Large intestine (tissue), 12 donors: Measurements from ENCODE around the gene ACTN1. TPM values are rescaled to one million over a fixed set of nuclear protein-coding genes. Genes with fewer than 3 reads are reported as not detected.
A peak's percentile ranks its signal among the peaks of the same experiment; 100 is the strongest.
"Not testable (repeated sequence)": the region's sequence is repeated elsewhere in the genome, so short reads cannot be mapped to it uniquely, and the experiment has no call there.

ENCODE experiments used
- DNase-seq, 2 donors: peaks; one replicate each; pipeline versions ENCODE4 v3.0.0 to v3.0.0-alpha.2; 2013
- H3K27ac ChIP-seq: one replicate; pipeline ENCODE4 v1.5.1; 2013; ENCODE audit warnings: low read length
- H3K27me3 ChIP-seq: 2 replicates; pipeline ENCODE4 v1.6.1; 2013; ENCODE audit warnings: low read length; ENCODE audit not compliant: control insufficient read depth, insufficient read depth
- H3K36me3 ChIP-seq: 2 replicates; pipeline ENCODE4 v1.6.1; 2013; ENCODE audit warnings: low read length; ENCODE audit not compliant: control insufficient read depth, insufficient read depth
- H3K4me1 ChIP-seq: one replicate; pipeline ENCODE4 v1.6.1; 2013; ENCODE audit warnings: low read length; ENCODE audit not compliant: control insufficient read depth, insufficient read depth
- H3K4me3 ChIP-seq: one replicate; pipeline ENCODE4 v1.5.1; 2013; ENCODE audit warnings: low read length
- H3K9me3 ChIP-seq: one replicate; pipeline ENCODE4 v1.6.1; 2013; ENCODE audit warnings: mild to moderate bottlenecking, low read depth, low read length, moderate library complexity; ENCODE audit not compliant: control insufficient read depth
- WGBS: methylation state at CpG from one replicate; pipeline ENCODE4 v1.1.5; 2013; ENCODE audit warnings: low lambda C conversion rate; ENCODE audit not compliant: insufficient coverage; 5-methylcytosine and 5-hydroxymethylcytosine counted together
- long read RNA-seq, 11 donors: transcript quantifications; one replicate each; lab custom pipeline, GENCODE V29; 2026
- polyA plus RNA-seq: library from polyadenylated mRNA; unstranded; fragments of 120-200 nt; gene quantifications from one replicate; pipeline ENCODE4 v1.2.1, GENCODE V29; 2013

ACTN1 gene
- 120 TPM for polyA plus RNA-seq
- long read RNA-seq, donor 1, full-length matches to known transcripts: 15 of 15 reads
- long read RNA-seq, donor 1, partial matches to known transcripts: 0 of 15 reads
- long read RNA-seq, donor 1, other reads (novel, unspliced or antisense): 0 of 15 reads
- long read RNA-seq, donor 2, transcript ACTN1-211 (2 exons, 2,636 nt): minor isoform, 6 of 32 reads
- long read RNA-seq, donor 2, transcript ACTN1-201 (21 exons, 3,779 nt): major isoform, 13 of 32 reads
- long read RNA-seq, donor 2, transcript ACTN1-204 (21 exons, 3,043 nt): minor isoform, 5 of 32 reads
- long read RNA-seq, donor 2, partial matches to known transcripts: 5 of 32 reads
- long read RNA-seq, donor 2, other reads (novel, unspliced or antisense): 0 of 32 reads
- long read RNA-seq, donor 3: 0 reads
- long read RNA-seq, donor 4, partial matches to known transcripts: 0 of 2 reads
- long read RNA-seq, donor 4, other reads (novel, unspliced or antisense): 0 of 2 reads
- long read RNA-seq, donor 5, transcript ACTN1-201 (21 exons, 3,779 nt): major isoform, 10 of 56 reads
- long read RNA-seq, donor 5, partial matches to known transcripts: 42 of 56 reads
- long read RNA-seq, donor 5, other reads (novel, unspliced or antisense): 0 of 56 reads
- long read RNA-seq, donor 6, transcript ACTN1-201 (21 exons, 3,779 nt): minor isoform, 11 of 47 reads
- long read RNA-seq, donor 6, transcript ACTN1-211 (2 exons, 2,636 nt): major isoform, 14 of 47 reads
- long read RNA-seq, donor 6, transcript ACTN1-204 (21 exons, 3,043 nt): minor isoform, 8 of 47 reads
- long read RNA-seq, donor 6, partial matches to known transcripts: 14 of 47 reads
- long read RNA-seq, donor 6, other reads (novel, unspliced or antisense): 0 of 47 reads
- long read RNA-seq, donor 7, transcript ACTN1-211 (2 exons, 2,636 nt): major isoform, 13 of 31 reads
- long read RNA-seq, donor 7, transcript ACTN1-201 (21 exons, 3,779 nt): minor isoform, 8 of 31 reads
- long read RNA-seq, donor 7, transcript ACTN1-204 (21 exons, 3,043 nt): minor isoform, 9 of 31 reads
- long read RNA-seq, donor 7, partial matches to known transcripts: 0 of 31 reads
- long read RNA-seq, donor 7, other reads (novel, unspliced or antisense): 0 of 31 reads
- long read RNA-seq, donor 8, transcript ACTN1-204 (21 exons, 3,043 nt): minor isoform, 5 of 54 reads
- long read RNA-seq, donor 8, transcript ACTN1-201 (21 exons, 3,779 nt): minor isoform, 11 of 54 reads
- long read RNA-seq, donor 8, transcript ACTN1-211 (2 exons, 2,636 nt): major isoform, 15 of 54 reads
- long read RNA-seq, donor 8, partial matches to known transcripts: 23 of 54 reads
- long read RNA-seq, donor 8, other reads (novel, unspliced or antisense): 0 of 54 reads
- long read RNA-seq, donor 9, full-length matches to known transcripts: 33 of 83 reads
- long read RNA-seq, donor 9, partial matches to known transcripts: 50 of 83 reads
- long read RNA-seq, donor 9, other reads (novel, unspliced or antisense): 0 of 83 reads
- long read RNA-seq, donor 10, full-length matches to known transcripts: 33 of 44 reads
- long read RNA-seq, donor 10, partial matches to known transcripts: 11 of 44 reads
- long read RNA-seq, donor 10, other reads (novel, unspliced or antisense): 0 of 44 reads
- long read RNA-seq, donor 11, transcript ACTN1-204 (21 exons, 3,043 nt): minor isoform, 6 of 71 reads
- long read RNA-seq, donor 11, transcript ACTN1-211 (2 exons, 2,636 nt): minor isoform, 13 of 71 reads
- long read RNA-seq, donor 11, transcript ACTN1-201 (21 exons, 3,779 nt): major isoform, 16 of 71 reads
- long read RNA-seq, donor 11, partial matches to known transcripts: 36 of 71 reads
- long read RNA-seq, donor 11, other reads (novel, unspliced or antisense): 0 of 71 reads

- WGBS: no CpG with 5 or more reads among the region's 68 CpGs
- Histone ChIP-seq H3K27me3 (no peaks in the 10 kb centered on the region), H3K4me3 (peak within 1 kb of the TSS; percentile 96), H3K36me3 (peaks cover 10% of the 10 kb centered on the region), H3K9me3 (no peaks in the 10 kb centered on the region), H3K4me1 (peaks cover 30% of the 10 kb centered on the region), H3K27ac (peak within 1 kb of the TSS; percentile 93)
- peak; percentile 89 to 94 for DNase-seq
Observed at GRCh38 chr14:68979021-68979721, at the start of gene ACTN1. ACTN1 (minus strand) TSS chr14:68979302; CDS start chr14:68979056, 246 bp downstream.

- Histone ChIP-seq H3K4me3 (no peak overlapping the region), H3K9me3 (no peaks in the 10 kb centered on the region), H3K4me1 (no peaks in the 10 kb centered on the region), H3K36me3 (no peaks in the 10 kb centered on the region), H3K27ac (no peak overlapping the region), H3K27me3 (no peaks in the 10 kb centered on the region)
- DNase-seq: no peak
- WGBS: no CpG with 5 or more reads among the region's 1 CpG
Observed at GRCh38 chr14:69027242-69027913, 48.3 kb upstream of the ACTN1 start.

GRCh38 chr14:69023035-69023434, 43.9 kb upstream of the ACTN1 start:
- Histone ChIP-seq H3K4me3 (no peak overlapping the region), H3K9me3 (no peaks in the 10 kb centered on the region), H3K36me3 (no peaks in the 10 kb centered on the region), H3K27me3 (no peaks in the 10 kb centered on the region), H3K4me1 (no peaks in the 10 kb centered on the region), H3K27ac (no peak overlapping the region)
- WGBS: no CpG with 5 or more reads among the region's 4 CpGs
- DNase-seq: no peak

GRCh38 chr14:69022093-69022492, 43.0 kb upstream of the ACTN1 start:
- H3K27ac ChIP-seq, H3K27me3 ChIP-seq, H3K9me3 ChIP-seq, H3K36me3 ChIP-seq, DNase-seq, H3K4me3 ChIP-seq, H3K4me1 ChIP-seq: not testable (repeated sequence)
- WGBS: 100% methylated on average over 1 of the region's 8 CpGs

GRCh38 chr14:69017706-69018105, 38.6 kb upstream of the ACTN1 start:
- no peak overlapping the region for H3K4me3 ChIP-seq
- no peaks in the 10 kb centered on the region for H3K27me3 ChIP-seq
- no CpG with 5 or more reads among the region's 4 CpGs for WGBS
- H3K9me3 ChIP-seq: no peaks in the 10 kb centered on the region
- H3K36me3 ChIP-seq: no peaks in the 10 kb centered on the region
- no peak overlapping the region for H3K27ac ChIP-seq
- H3K4me1 ChIP-seq: peaks cover 15% of the 10 kb centered on the region
- no peak for DNase-seq

GRCh38 chr14:69014829-69015259, 35.7 kb upstream of the ACTN1 start:
- no CpG with 5 or more reads among the region's 6 CpGs for WGBS
- H3K36me3 ChIP-seq: no peaks in the 10 kb centered on the region

GRCh38 chr14:69013943-69014782, 35.1 kb upstream of the ACTN1 start:
- WGBS: no CpG with 5 or more reads among the region's 12 CpGs
- Histone ChIP-seq H3K9me3 (no peaks in the 10 kb centered on the region), H3K4me3 (no peak overlapping the region), H3K27me3 (no peaks in the 10 kb centered on the region), H3K36me3 (no peaks in the 10 kb centered on the region), H3K27ac (peak overlapping the region; percentile 63), H3K4me1 (peaks cover 15% of the 10 kb centered on the region)
- peak; percentile 86 to 91 for DNase-seq

More at GRCh38 chr14:69014829-69015259, 35.7 kb upstream of the ACTN1 start:
- no peaks in the 10 kb centered on the region for H3K27me3 ChIP-seq
- H3K9me3 ChIP-seq: no peaks in the 10 kb centered on the region
- H3K27ac ChIP-seq: peak overlapping the region; percentile 63
- peaks cover 15% of the 10 kb centered on the region for H3K4me1 ChIP-seq
- DNase-seq: no peak
- H3K4me3 ChIP-seq: no peak overlapping the region

GRCh38 chr14:69012256-69012953, 33.3 kb upstream of the ACTN1 start:
- no peaks in the 10 kb centered on the region for H3K27me3 ChIP-seq
- H3K27ac ChIP-seq: no peak overlapping the region
- H3K36me3 ChIP-seq: no peaks in the 10 kb centered on the region
- H3K4me3 ChIP-seq: no peak overlapping the region
- DNase-seq: no peak
- WGBS: no CpG with 5 or more reads among the region's 5 CpGs
- H3K4me1 ChIP-seq: peaks cover 15% of the 10 kb centered on the region
- H3K9me3 ChIP-seq: no peaks in the 10 kb centered on the region
